ENCODE measurements around the gene GBA2. TPM values are rescaled to one million over a fixed set of nuclear protein-coding genes. Genes with fewer than 3 reads are reported as not detected.

The GBA2 gene
- total and polyA plus RNA-seq, 3 donors from 2014 or later: 51.3 to 77.1 (median 66.5) TPM

- peaks cover 26% of the 10 kb centered on the region for H3K4me1 ChIP-seq
- H3K27me3 ChIP-seq: no peaks in the 10 kb centered on the region
- H3K4me3 ChIP-seq: no peak overlapping the region
- intact Hi-C loops (cut with DNase I; ENCODE audit: low total_unique reads): no loop called here
- WGBS, 2 donors: 10 to 15% methylated on average over 4 of the region's 4 CpGs
- H3K9me3 ChIP-seq: no peaks in the 10 kb centered on the region
- H3K27ac ChIP-seq: no peak overlapping the region
- H3K36me3 ChIP-seq (ENCODE audit: low read depth, missing control alignments): no peaks in the 10 kb centered on the region
- no peak for DNase-seq
- TF ChIP-seq CTCF (IDR thresholded peaks at IDR 0.05) (no peak), POLR2A (IDR thresholded peaks at IDR 0.05) (no peak)
Measured at GRCh38 chr9:35790025-35790384, 41.0 kb upstream of the GBA2 start.

GRCh38 chr9:35789541-35789940 is 40.5 kb upstream of the GBA2 start:
- H3K4me1 ChIP-seq: peaks cover 26% of the 10 kb centered on the region
- 56 to 67% methylated on average over 2 of the region's 2 CpGs for WGBS, 2 donors
- no peak for DNase-seq
- H3K4me3 ChIP-seq: no peak overlapping the region
- H3K36me3 ChIP-seq (ENCODE audit: low read depth, missing control alignments): no peaks in the 10 kb centered on the region
- no peaks in the 10 kb centered on the region for H3K9me3 ChIP-seq
- TF ChIP-seq CTCF (IDR thresholded peaks at IDR 0.05) (no peak), POLR2A (IDR thresholded peaks at IDR 0.05) (no peak)
- H3K27me3 ChIP-seq: no peaks in the 10 kb centered on the region
- H3K27ac ChIP-seq: no peak overlapping the region
- intact Hi-C loops (cut with DNase I; ENCODE audit: low total_unique reads): no loop called here

GRCh38 chr9:35783418-35783817 is 34.4 kb upstream of the GBA2 start:
- Histone ChIP-seq H3K36me3 (ENCODE audit: low read depth, missing control alignments) (no peaks in the 10 kb centered on the region), H3K4me1 (no peaks in the 10 kb centered on the region), H3K9me3 (no peaks in the 10 kb centered on the region), H3K4me3 (no peak overlapping the region), H3K27ac (no peak overlapping the region), H3K27me3 (no peaks in the 10 kb centered on the region)
- no peak for TF ChIP-seq POLR2A (IDR thresholded peaks at IDR 0.05)
- no peak for TF ChIP-seq CTCF (IDR thresholded peaks at IDR 0.05)
- intact Hi-C loops (cut with DNase I; ENCODE audit: low total_unique reads): no loop called here
- no peak for DNase-seq

GRCh38 chr9:35781066-35781465 is 32.0 kb upstream of the GBA2 start:
- H3K27me3 ChIP-seq: no peaks in the 10 kb centered on the region
- no peaks in the 10 kb centered on the region for H3K36me3 ChIP-seq (ENCODE audit: low read depth, missing control alignments)
- no peak overlapping the region for H3K27ac ChIP-seq
- H3K4me3 ChIP-seq: no peak overlapping the region
- H3K9me3 ChIP-seq: no peaks in the 10 kb centered on the region
- intact Hi-C loops (cut with DNase I; ENCODE audit: low total_unique reads): no loop called here
- no peak for DNase-seq
- no peaks in the 10 kb centered on the region for H3K4me1 ChIP-seq
- no peak for TF ChIP-seq POLR2A (IDR thresholded peaks at IDR 0.05)
- no peak for TF ChIP-seq CTCF (IDR thresholded peaks at IDR 0.05)
- WGBS, 2 donors: 67 to 80% methylated on average over 2 of the region's 2 CpGs

GRCh38 chr9:35778496-35778895 is 29.5 kb upstream of the GBA2 start:
- Histone ChIP-seq H3K4me1 (peaks cover 8% of the 10 kb centered on the region), H3K27ac (no peak overlapping the region), H3K27me3 (no peaks in the 10 kb centered on the region), H3K4me3 (no peak overlapping the region), H3K9me3 (no peaks in the 10 kb centered on the region), H3K36me3 (ENCODE audit: low read depth, missing control alignments) (no peaks in the 10 kb centered on the region)
- DNase-seq: no peak
- WGBS, 2 donors: 93 to 95% methylated on average over 3 of the region's 3 CpGs
- intact Hi-C loops (cut with DNase I; ENCODE audit: low total_unique reads): no loop called here
- TF ChIP-seq CTCF (IDR thresholded peaks at IDR 0.05) (no peak), POLR2A (IDR thresholded peaks at IDR 0.05) (no peak)
